ENCODE data around the gene KIF17.

The KIF17 gene

DNA sequence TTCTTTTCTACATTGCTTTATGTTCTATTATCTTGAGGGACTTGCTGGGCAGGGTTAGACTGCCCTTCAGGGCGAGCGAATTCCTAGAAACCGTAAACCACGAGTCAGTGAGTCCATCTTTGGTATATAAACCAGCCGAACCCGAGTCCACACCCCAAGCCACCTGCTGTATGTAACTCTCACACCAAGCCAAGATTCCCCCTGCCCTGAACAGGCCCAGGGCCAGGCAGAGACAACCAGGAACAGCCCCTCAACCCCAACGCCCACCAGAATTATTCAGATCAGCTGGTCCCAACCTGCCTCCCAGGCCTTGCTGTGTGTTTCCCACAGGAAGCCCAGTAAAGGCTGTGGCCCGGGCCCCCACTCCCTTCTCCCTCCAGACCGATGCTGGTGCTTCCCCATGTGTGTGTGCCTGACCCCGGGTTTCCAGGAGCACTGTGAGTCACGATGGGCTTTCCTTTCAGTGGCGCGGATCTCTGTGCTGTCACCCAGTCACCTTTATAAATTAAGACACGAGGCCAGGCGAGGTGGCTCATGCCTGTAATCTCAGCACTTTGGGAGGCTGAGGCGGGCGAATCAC, 17.1 kb downstream of the KIF17 start:
- H3K27ac ChIP-seq = no peak overlapping the region
- TF ChIP-seq, protein P1, sequence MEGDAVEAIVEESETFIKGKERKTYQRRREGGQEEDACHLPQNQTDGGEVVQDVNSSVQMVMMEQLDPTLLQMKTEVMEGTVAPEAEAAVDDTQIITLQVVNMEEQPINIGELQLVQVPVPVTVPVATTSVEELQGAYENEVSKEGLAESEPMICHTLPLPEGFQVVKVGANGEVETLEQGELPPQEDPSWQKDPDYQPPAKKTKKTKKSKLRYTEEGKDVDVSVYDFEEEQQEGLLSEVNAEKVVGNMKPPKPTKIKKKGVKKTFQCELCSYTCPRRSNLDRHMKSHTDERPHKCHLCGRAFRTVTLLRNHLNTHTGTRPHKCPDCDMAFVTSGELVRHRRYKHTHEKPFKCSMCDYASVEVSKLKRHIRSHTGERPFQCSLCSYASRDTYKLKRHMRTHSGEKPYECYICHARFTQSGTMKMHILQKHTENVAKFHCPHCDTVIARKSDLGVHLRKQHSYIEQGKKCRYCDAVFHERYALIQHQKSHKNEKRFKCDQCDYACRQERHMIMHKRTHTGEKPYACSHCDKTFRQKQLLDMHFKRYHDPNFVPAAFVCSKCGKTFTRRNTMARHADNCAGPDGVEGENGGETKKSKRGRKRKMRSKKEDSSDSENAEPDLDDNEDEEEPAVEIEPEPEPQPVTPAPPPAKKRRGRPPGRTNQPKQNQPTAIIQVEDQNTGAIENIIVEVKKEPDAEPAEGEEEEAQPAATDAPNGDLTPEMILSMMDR (conservative IDR thresholded peaks at IDR 0.05) = no peak

DNA sequence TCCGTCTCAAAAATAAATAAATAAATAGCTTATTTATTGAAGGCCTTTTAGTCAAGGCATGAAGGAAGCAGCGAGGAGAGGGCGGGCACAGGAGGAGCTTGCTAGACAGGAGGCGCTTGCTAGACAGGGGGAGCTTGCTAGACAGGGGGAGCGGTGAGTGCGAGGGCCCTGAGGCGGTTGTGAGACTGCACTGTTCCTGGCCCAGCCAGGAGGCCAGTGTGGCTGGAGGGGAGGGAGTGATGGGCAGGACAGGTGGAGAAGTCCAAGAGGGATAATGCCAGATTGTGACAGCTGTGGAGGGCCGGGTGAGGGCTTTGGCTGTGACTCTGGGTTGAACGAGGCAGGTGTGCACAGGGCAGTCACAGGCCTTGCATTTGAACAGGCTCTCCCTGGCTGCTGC, 18.2 kb downstream of the KIF17 start:
- no peak overlapping the region for H3K27ac ChIP-seq
- TF ChIP-seq, protein P1 (conservative IDR thresholded peaks at IDR 0.05) = no peak

DNA sequence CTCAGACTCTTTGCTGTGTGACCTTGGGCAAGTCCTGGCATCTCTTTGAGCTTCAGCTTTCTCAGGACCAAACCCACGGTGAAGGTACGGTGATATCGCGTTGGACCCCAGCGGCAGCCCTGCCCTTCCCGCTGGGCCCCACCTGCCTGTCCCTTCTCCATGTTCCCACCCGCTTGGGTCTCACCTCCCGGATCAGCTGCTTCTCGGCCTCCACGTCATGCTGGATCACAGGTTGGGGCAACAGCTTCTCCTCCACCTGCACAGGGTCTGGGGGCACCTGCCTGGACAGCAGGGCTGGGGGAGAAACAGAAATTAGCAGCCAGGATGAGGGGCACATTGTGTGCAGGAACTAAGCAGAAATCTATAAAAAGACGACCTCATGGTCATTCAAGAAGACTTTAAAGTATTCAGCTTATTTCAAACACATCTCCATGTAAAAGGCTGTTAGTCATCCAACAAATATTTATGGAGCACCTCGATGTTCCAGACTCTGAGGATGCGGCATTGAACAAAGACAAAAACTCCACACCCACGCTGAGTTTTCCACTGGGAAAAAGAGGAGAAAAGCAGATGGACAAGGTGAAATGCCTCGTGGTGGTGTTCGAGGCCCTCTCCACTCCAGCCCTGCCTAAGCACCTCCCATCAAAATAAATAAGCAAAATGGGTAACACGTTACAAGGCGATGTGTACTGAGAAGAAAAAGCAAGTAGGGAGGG, 19.5 kb downstream of the KIF17 start:
- TF ChIP-seq, protein P1 (conservative IDR thresholded peaks at IDR 0.05) = no peak
- H3K27ac ChIP-seq = no peak overlapping the region

DNA sequence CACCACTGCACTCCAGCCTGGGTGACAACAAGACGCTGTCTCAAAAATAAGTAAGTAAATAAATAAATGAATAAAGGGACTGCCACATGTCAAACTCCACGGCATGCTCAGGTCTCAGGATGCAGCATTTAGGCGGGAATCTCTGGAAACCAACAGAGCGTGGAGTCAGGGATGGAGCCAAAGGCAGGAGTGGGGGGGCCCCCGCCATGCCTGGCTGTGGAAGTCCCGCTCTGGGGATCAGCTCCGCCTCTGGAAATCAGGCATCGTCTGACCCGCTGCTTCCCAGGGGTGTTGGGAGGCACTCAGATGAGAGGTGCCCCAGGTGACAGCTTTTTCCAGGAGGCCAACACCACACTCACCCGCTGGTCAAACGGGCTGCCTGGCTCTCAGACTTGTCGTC, 20.2 kb downstream of the KIF17 start:
- peak overlapping the region; percentile 81 for H3K27ac ChIP-seq
- TF ChIP-seq, protein P1 (conservative IDR thresholded peaks at IDR 0.05) = no peak

DNA sequence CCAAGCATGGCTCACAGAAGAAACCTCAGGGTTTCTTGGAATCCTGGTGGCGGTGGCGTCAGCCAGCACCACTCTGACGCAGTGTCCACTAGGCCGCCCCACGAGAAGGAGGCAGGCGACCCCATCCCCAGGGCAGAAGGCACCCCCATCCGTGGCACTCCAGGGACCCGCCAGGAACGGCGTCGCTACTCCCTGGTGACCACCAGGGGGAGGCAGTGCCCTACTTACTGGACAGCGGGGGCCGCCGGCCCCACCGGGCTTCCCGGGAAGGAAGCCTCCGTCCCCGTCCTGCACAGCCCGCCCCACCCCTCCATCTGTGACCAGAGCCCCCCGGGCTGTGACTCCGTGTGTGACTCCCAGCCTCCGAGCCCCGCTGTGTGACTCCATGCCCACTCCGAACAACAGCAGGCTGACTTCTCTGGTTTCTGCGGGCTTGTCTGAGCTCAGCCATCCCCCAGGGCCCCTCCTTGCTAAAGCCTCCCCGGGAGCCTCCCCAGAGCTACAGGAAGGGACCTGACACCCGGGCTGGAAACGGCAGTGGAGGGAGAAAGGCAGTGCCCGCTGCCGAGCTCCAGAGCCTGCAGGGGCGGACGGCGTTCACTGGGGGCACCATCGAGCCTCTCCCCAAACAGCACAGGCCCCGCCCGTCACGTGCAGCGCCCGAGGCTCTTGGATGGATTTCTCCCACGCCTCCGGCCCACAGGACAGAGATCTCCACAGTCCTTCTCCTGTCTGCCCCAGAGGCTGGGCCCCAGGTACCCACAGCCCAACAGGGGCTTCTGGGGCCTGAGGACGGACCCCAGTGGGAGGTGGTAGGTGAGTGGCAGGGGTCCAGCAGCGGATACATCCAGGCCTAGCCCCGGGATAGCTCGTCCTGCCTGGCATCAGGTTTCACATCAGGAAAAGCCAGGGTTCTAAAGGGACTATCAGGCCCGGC, 21.1 kb downstream of the KIF17 start:
- TF ChIP-seq, protein P1 (conservative IDR thresholded peaks at IDR 0.05) = peak; percentile 91
- H3K27ac ChIP-seq = peak overlapping the region; percentile 81

DNA sequence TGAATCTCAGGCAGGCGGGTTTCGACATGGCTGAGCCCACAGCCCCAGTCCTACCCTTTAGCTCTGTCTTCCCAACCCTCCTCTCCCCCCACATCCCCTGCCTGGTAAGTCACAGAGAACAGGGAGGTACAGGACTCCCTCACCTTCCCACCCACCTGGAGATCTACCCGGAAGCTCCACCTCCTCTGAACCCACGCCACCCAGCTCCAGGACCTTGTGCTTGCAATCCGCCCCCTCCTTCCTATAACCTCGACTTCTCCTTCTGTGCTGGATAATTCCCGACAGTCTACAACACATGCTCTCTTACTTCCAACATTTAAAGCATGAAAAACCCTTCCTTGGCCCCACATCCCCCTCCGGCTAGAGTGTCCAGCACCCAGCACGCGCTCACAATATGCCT, 22.3 kb downstream of the KIF17 start:
- TF ChIP-seq, protein P1 (conservative IDR thresholded peaks at IDR 0.05) = no peak
- H3K27ac ChIP-seq = no peak overlapping the region

DNA sequence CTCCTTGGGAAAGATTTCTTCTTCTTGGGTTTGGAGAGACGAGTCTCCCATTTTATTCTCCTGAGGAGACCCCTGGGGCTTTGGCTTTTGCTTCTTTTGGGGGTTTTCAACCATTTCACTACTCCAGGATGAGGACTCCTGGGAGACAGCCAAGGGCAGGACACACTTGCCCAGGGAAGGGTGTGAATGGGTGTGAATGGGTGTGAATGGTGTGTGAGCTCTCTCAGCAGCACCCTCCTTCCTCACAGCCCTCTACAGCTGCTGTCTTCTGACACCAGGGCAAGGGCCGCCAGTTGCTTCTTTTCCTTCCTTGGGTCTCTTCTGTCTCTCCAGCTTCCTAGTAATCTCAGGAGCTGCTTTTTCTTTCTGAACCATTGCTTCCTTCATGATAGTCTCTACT, 24.2 kb downstream of the KIF17 start:
- TF ChIP-seq, protein P1 (conservative IDR thresholded peaks at IDR 0.05) = no peak
- H3K27ac ChIP-seq = no peak overlapping the region

Data from VCaP (cell line).